ENCODE measurements around the gene GSTT2.

GSTT2 gene

DNA sequence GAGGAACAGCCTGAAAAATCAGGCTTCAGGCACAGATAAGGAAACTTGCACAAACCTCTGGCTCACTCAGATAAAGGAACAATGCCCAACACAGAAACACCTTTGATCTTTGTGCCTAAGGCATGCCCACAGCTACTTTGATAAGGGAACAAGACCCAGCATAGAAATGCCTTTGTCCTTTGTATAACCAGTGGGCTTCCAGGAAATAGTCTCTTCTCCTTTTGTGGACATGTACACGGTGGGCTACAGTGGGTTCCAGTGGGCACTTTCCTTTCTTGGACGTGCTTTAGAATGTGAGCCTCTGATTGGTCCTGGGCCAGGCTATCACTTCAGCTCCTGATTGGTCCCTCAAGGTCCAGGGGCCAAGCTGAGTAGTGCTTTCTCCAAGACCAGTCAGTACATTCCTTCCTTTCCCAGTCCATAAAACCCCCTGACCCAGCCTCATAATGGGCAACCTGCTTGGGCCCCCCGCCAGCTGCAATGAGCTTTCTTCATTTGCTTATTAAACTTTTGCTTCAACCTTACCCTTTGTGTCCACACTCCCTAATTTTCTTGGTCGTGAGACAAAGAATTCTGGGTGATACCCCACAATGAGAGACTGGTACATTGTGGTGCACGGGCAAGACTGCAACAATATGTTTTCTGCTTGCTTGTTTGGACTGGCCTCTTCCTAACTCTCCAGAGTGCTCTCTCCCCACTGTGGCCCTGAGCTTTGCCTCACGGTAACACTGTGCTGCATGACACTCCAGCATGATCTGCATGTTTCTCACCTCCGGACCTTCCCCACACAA is 29.5 kb downstream of the GSTT2 start:
- no peak for DNase-seq

DNA sequence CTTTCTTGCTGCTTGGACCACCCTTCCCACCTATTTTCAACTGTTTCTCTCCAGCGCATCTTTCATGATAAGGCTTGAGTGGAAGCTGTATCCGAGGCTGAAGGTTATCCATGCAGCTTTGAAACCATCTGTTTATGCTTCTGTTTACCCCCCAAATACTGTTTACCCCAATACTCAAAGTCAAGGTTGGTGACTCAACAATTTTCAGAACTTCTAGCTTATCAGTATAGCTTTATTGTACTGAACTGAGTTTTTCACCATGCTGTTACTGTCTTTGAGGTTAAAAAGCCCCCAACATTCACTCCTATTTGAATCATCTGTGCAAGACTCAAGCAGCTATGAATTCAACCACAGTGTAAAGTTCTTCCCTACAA is 30.1 kb downstream of the GSTT2 start:
- no peak for DNase-seq

GRCh38 chr22:24011735-24012068 is 31.8 kb downstream of the GSTT2 start:
- DNase-seq, result no peak

GRCh38 chr22:24016156-24016555 is 36.2 kb downstream of the GSTT2 start:
- no peak for DNase-seq

DNA sequence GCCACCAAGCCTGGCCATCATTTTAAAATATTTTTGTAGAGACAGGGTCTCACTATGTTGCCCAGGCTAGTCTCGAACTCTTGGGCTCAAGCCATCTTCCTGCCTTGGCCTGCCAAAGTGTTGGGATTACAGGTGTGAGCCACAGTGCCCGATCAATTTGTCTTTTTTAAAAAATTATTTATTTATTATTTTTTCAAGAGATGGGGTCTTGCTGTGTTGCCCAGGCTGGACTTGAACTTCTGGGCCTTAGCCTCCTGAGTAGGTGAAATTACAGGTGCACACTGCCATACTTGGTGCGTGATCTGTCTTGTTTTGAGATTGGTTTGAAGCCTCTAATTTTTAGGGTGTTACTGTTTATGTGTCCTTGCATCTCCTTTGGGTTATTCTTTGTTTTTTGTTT is 41.4 kb downstream of the GSTT2 start:
- DNase-seq, result no peak

DNA sequence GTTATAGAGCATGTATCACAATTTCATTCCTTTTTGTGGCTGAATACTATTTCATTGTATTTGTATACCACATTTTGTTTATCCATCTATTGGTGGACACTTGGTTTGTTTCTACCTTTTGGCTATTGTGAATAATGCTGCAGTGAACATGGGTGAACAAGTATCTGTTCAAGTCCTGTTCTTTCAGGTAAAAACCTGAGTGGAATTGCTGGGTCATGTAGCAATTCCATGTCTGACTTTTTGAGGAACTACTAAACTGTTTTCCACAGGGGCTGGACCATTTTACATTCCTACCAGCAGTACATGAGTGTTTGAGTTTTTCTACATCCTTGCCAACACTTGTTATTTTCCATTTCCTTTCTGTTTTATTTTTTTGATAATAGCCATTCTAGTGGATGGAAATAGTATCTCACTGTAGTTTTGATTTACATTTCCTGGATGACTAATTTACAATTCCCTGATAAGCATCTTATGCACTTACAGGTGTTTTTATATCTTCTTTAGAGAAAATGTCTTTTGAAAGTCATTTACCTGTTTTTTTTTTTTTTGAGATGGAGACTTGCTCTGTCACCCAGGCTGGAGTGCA is 43.4 kb downstream of the GSTT2 start:
- DNase-seq, result no peak

- no peak for DNase-seq
These were observed 44.4 kb downstream of the GSTT2 start for GRCh38 chr22:24024354-24024753.

DNA sequence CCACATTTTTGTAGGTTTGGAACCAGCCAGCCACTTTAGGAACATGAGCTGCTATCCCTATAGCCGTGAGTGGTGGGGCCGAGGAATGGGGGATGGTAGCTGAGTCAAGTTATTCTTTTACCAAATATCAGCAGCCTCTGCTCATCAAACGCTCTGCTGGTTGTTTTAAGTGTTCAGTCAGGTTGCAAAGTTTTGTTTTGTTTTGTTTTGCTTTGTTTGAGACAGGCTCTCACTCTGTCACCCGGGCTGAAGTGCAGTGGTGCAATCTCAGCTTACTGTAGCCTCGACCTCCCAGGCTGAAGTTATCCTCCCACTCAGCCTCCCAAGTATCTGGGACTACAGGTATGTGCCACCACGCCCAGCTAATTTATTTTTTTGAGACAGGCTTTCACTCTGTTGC is 45.5 kb downstream of the GSTT2 start:
- no peak for DNase-seq

- DNase-seq, result no peak
These were observed 46.1 kb downstream of the GSTT2 start for GRCh38 chr22:24026056-24026455.

DNA sequence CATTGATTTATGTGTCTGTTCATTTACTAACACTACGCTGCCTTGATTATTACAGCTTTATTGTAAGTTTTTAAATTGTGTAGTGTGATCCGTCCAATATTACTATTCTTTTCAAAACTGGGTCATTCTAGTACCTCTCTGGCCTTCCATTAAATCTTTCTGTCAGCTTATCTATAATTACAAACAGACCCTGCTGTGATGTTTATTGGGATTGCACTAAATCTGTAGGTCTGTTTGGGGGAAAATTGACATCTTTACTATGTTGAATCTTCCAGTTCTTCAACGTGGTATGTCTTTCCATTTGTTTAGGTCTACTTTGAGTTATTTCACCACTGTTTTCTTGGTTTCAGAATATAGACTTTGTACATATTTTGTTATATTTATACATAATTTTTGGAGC is 46.8 kb downstream of the GSTT2 start:
- no peak for DNase-seq

DNA sequence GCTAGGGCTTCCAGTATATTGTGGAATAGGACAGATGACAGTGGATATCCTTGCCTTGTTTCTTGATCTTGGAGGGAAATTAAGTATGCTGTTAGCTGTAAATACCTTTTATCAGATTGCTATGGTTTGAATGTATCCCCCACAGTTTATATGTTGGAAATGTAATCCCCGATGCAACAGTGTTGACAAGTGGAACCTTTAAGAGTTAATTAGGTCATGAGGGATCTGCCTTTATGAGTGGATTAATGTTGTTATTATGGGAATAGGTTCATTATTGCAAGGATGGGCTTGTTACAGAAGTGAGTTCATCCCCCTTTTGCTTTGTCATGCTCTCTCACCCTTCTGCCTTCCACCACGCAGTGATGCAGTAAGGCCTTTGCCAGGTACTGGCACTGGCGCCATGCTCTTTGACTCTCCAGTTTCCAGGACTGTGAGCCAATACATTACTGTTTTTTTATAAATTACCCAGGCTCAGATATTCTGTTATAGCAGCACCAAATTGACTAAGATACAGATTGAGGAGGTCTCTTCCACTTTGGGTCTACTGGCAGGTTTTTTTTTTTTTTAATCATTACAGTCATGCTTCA is 47.5 kb downstream of the GSTT2 start:
- no peak for DNase-seq

GRCh38 chr22:24027991-24028390 is 48.1 kb downstream of the GSTT2 start:
- DNase-seq, result no peak

DNA sequence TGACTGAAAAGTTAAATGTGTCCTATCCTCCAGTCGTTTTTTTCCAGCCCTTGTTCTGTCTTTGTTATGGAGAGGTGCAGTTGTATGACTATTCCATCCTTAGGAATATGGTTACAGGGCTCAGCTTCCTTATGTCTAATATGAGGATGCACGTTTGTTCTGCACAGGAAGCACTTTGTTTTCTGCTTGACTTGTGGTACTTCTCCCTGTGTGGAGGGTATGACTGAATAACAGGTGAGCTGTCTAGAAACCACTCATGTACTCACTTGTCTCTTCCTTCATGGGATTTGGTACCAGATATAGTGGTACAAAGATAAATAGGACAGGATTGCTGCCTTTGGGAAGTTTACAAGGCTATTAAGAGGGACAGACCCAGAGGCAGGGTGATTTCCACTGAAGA is 48.6 kb downstream of the GSTT2 start:
- no peak for DNase-seq

DNA sequence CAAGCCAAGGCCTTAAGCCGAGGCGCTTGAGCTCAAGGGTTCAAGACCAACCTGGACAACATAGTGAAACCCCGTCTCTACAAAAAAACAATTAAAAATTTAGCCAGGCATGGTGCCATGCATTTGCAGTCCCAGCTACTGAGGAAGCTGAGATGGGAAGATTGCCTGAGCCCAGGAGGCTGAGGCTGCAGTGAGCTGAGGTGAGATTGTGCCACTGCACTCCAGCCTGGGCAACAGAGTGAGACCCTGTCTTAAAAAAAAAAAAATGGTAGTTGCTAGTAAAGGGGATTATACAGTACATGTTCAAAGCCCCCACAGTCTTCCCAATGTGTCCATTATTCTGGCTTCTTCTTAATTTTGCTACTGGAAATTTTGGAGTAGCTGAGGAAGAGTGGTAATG is 49.4 kb downstream of the GSTT2 start:
- DNase-seq, result no peak

- no peak for DNase-seq
These were observed 50.3 kb downstream of the GSTT2 start for GRCh38 chr22:24030186-24030702.

Measured in cerebellar nuclear complex (tissue), 1 donor.